GM19240 (cell line): Measurements from ENCODE around the gene PAPOLG.
"Not testable (repeated sequence)": the region's sequence is repeated elsewhere in the genome, so short reads cannot be mapped to it uniquely, and the experiment has no call there.

Source experiments
- DNase-seq: peaks from one replicate; pipeline ENCODE4 v3.0.0; 2011; ENCODE audit warnings: low spot score; ENCODE audit not compliant: insufficient read length

The PAPOLG gene

GRCh38 chr2:60775048-60775639 lies 19.1 kb downstream of the PAPOLG start:
- DNase-seq, result no peak

GRCh38 chr2:60778352-60778751 lies 22.3 kb downstream of the PAPOLG start:
- no peak for DNase-seq

DNA sequence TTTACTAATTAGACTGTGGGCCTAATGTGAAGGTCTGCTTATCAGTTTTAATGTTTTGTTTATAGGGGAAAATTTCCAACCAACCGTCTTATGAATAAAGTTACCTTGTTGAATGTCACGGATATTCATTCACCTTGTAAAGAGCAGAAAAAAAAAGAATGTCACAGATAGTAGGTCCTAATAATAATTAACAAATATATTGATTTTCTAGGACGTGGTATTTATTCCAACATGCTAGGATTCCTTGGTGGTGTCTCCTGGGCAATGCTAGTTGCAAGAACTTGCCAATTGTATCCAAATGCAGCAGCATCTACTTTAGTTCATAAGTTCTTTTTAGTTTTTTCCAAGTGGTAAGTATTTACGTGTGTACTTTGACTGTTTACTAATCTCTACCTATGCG lies 23.4 kb downstream of the PAPOLG start:
- no peak for DNase-seq

DNA sequence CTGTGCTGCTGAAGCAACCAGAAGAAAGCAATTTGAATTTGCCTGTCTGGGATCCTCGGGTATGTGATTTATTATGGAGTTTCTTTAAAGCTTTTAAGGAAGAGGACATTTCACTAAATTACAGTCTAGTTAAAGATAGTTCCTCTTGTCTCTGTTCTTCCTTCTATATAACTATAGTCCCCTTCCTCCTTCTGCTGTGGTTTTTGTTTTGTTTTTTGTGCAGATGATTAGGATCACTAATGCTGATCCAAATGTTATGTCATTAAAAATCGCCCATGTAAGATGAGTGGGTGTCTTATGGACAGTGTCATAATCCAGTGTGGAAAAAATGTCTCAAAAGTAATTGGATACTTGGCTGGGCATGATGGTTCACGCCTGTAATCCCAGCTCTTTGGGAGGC lies 24.7 kb downstream of the PAPOLG start:
- no peak for DNase-seq

DNA sequence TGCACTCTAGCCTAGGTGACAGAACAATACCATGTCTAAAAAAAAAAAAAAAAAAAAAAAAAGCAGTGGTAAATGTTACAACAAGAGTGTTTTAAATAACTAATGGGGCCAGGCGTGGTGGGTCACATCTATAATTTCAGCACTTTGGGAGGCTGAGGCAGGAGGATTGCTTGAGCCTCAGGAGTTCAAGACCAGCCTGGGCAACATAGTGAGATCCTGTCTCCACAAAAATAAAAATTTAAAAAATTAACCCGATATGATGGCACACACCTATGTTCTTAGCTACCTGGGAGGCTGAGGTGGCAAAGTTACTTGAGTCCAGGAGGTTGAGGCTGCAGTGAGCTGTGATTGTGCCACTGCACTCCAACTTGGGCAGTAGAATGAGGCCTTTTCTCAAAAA lies 37.1 kb downstream of the PAPOLG start:
- no peak for DNase-seq

DNA sequence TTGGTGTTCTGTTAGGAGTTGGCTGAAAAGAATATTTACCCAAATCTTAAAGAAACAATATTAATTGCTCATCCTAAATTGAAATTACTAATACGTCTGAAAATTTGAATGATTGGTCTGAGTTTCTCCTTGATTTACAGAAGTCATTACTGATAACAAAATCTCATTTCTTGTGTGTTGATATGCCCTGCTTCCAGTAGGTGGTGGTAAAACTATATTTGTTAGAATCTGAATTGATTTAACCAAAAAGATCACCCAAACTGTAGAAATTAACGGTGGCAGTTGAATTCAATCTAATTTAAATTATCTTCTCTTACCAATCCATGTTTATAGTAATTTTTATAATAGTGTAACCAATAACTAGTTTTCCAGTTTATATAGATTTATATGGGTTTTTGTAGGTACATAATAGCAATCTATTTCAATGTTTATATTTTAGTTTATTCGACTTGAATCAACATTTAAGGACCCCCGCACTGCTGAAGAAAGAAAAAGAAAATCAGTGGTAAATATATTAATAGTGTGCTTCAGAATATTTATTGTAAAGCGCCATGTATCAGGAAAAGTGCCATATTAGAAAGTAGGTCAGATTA lies 38.3 kb downstream of the PAPOLG start:
- no peak for DNase-seq

DNA sequence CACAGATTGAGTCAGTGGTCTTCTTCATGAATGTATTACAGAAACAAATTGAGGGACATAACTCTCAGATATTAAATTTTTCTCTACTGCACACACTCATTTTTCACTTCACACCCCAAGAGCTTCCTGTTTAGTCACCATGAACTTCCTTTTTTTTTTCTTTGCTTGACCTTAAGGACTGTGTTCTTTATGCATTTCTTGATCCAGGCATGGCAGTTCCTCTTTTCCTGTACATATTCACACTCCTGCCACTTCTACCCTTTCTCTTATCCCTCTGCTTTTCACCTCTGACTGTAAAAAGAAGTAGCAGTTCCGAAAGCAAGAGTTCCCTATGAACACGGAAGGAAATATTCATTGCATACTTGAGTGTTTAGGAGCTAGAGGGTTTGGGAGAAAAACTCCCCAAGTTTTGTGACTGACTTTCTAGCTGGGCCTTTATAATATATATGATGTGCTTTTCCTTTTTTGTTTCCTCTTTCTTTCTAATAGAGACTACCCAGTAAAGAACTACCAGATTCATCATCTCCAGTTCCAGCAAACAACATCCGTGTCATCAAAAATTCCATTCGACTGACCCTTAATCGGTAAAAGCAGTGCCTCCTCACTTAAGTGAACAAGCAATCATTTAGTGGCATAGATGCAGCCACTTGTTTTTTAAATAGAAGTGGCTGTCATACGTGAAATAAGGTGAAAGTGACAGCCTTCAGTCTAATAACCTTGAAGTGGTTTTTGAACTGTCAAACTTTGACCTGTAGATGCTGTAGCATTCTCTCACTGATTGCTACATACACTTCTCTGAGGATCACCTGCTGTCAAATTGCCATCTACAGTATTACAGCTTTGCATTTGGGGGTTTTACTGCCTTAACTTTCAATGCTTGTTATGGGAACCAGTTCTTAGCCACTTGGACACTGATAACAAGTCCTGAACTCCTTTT lies 40.8 kb downstream of the PAPOLG start:
- DNase-seq, result no peak

DNA sequence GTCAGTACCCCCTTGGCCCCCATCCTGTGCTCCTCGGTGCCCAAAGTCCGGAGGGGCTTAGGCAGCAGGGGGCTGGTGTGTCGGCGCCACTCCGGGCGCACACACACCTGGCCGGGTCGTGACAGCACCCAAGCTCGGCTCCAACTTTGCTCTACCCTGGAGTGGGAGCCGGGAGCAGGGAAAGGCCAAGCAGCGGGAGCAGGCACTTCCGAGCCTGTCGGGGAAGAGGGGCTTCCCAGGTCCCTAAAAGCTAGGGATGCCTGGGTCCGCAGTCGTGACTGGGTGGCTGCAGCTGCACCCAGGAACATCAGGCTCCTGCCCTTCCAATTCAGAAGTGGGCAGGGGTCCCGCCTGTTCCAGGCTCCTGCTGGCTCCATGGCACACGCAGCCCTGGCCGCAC lies 48.4 kb downstream of the PAPOLG start:
- no peak for DNase-seq

GRCh38 chr2:60806595-60806987 lies 50.5 kb downstream of the PAPOLG start:
- DNase-seq, result no peak

DNA sequence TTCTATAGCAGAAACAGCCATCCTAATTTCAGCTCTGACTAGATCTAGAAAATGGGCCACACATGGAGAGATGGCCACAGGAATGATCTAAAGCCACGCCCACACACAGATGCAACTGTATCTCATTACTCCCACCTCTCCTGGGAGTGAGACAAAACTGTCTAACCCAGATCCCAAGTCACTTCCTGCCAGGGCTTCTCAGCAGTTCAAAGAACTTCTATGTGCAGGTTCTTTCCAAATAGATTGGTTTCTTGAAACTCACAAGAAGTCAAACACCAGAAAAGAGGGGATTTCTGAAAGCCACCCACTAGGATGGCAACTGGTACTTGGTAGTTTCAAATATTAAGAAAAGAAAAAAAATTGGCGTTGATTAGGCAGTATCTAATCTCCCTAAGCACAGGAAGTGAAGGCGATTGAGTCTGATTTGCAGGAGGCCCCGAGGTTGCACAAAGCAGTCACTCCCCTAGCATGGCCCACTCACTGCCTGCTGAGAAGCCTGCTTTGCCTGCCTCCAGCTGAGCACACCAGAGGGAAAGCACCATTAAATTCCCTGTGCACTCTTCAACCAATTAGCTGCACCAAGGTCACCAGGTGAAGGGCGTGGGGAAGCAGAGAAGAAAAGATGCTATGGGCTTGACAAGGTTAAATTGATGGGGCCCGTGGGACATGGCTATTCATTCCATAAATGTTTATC lies 51.1 kb downstream of the PAPOLG start:
- DNase-seq, result peak; percentile 34

DNA sequence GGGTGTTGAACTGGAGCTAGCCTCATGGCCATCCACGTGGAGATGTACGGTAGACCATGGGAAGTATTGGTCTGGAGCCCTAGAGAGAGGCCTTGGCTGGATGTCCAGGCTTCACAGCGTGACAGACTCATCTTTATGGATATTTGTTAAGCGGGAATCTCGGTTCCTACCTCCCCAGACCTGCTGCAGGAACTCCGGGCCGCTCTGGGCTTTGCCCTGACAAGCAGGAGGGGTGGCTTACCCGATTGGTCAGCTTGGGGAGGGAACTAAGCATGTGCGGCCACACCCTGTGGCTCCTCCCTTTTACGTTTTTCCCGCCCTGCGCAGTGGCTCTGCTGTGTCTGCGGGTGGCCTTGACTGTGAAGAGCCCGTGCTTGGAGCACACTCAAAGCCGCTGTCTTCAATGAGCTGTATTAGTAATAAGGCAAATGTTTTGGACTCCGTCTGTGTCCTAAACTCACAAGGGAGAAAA lies 52.3 kb downstream of the PAPOLG start:
- DNase-seq, result no peak

DNA sequence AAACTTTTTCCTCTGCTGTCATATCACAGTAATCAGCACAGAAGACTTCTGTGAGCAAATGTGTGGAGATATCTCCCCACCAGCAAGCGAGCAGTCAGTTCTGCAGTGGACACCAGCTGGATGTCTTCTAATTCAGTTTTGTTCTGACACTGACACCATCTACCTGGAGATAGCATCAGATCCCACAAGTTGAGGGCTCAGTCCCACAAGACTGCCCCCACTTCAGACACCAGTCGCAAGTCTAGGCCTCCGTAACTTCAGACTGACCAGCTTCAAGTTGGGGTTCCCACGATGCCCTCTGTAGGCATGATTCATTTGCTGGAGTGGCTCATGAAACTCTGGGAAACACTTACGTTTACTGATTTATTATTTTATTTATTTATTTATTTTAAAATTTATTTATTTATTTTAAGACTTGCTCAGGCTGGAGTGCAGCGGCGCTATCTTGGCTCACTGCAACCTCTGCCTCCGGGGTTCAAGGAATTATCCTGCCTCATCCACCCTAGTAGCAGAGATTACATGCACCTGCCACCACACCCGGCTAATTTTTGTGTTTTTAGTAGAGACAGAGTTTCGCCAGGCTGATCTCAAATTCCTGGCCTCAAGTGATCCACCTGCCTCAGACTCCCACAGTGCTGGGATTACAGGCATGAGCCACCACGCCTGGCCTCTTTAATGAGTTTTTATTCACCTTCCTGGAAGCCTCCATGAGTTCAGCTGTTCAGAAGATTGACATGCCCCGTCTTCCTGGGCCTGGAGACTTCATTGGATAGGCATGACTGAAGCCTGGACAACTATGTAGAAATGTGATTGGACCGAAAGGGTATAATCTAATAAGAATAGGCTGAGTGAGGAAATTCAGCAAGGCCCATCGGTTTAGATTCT lies 55.7 kb downstream of the PAPOLG start:
- DNase-seq, result no peak

GRCh38 chr2:60817191-60817590 lies 61.1 kb downstream of the PAPOLG start:
- not testable (repeated sequence) for DNase-seq

DNA sequence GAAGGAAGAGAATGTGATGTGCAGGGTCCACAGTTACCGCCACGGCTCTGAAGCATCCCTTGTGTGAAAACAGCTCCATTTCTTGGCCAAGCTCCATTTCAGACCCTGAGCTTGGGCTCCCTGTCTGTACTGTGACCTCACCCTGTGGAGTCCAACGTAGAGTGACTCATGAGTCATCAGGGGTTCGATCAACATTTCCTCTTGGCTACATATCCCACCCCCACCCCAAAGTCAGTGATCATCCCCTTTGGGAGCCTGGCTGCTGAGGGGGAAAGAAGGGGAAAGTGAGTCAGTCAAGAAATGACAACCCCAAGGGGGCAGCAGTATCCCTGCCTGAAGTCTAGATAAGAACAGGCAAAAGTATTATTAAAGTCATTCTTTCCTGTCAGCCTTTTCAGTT lies 62.2 kb downstream of the PAPOLG start:
- no peak for DNase-seq

DNA sequence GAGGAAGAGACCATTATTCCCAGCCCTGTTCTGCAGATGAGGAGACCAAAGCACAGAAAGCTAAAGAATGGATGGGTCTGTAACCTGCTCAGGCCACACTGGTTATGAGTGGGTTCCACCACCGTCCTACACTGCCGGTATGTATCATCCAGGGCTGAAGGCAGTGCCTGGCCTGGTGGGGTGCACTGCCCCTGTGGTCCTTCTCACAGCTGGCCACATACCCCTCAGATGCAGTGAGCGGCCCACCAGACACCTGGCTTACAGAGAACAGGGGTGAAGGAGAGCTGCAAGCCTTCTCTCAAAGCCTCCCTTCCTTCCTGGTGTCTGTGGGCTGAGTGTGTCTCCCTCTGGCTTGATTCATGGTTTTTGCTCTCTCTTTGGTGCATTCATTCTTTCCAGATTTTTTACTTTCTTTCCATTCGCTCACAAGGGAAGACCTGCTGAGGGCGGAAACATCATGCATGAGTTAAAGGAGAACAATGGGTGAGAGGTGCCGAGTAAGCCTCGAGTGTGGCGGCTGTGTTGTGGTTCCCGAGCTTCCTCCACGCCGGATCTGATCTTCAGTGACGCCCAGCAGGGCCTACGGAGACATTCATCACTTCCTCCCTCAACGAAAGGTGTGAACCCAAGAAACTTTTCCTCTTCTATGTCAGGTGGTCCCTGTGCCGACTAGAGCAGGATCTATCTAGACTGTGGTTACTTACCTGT lies 63.2 kb downstream of the PAPOLG start:
- DNase-seq, result no peak

DNA sequence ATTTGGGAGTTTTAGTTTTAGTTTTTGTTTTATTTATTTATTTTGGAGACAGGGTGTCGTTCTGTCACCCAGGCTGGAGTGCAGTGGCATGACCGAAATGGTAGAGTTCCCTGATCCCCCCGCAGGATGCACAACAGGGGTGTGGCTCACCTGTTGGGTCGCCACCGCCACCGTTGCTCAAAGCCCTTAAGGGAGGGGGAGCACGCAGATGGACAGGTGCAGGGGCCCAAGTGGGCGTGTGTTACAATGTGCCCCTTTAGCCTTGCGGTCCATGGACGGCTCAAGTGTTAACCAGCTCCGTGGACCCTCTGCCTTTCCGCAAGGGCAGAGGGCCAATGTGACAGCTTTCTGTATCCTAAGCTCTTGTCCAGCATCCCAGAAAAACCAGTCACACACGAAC lies 63.9 kb downstream of the PAPOLG start:
- DNase-seq, result no peak

GRCh38 chr2:60820416-60821132 lies 64.5 kb downstream of the PAPOLG start:
- DNase-seq, result no peak

DNA sequence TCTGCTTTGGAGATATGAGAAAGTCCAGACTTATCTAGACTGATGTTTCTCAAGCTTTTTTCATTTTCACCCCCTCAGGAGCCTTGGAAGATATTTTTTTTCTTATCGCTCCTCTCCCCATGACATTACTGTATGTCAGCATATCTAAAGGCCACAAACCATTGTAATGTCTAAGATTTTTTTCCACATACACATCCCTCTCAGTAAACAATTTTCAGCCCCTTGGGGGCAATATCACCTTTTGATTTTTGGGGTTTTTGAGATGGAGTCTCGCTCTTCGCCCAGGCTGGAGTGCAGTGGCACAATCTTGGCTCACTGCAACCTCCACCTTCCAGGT lies 65.0 kb downstream of the PAPOLG start:
- DNase-seq, result no peak

DNA sequence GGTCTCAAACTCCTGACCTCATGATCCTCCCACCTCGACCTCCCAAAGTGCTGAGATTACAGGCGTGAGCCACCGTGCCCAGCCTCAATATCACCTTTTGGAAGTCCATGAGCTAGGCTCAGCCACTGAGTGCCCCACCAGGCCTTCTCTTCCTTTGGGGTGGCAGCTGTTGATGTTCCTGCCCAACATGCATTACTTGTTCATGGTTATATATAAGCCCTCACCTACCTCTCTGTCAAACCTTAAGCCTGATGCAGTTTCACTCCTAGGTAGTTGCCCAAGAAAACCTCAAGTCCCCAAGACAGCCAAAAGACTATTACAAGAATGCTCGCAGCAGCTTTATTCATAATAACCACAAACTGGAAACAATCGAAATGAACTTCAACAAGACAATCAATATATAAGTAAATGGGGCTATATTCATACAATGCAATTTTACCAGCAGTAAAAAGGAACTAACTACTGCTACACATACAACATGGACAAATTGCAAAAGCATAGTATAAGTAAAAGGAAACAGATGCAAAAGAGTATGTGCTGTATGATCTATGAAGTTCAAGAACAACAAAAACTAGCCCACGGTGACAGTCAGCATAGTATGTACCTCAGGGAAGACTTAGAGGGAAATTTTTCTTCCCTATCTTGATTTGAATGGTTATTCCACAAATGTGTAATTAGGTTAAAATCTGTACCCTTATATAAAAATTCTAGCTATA lies 65.7 kb downstream of the PAPOLG start:
- DNase-seq, result no peak
